ENCODE data around the gene DGLUCY. TPM values are rescaled to one million over a fixed set of nuclear protein-coding genes. Genes with fewer than 3 reads are reported as not detected.
A peak's percentile ranks its signal among the peaks of the same experiment; 100 is the strongest.

Gene DGLUCY
- total RNA-seq, 1 experiment from 2014 or later = 28.1 TPM

- Histone ChIP-seq H3K27ac (no peak overlapping the region), H3K9me3 (replicated peaks) (peaks cover 3% of the 10 kb centered on the region; the same call in 1 of the 2 replicates), H3K4me3 (no peak overlapping the region), H3K27me3 (no peaks in the 10 kb centered on the region), H3K4me1 (no peaks in the 10 kb centered on the region), H3K36me3 (no peaks in the 10 kb centered on the region)
- no peak for DNase-seq
Measured at GRCh38 chr14:91229005-91229382, 115.1 kb downstream of the DGLUCY start.

- Histone ChIP-seq H3K4me3 (no peak overlapping the region), H3K4me1 (no peaks in the 10 kb centered on the region), H3K27ac (no peak overlapping the region), H3K36me3 (no peaks in the 10 kb centered on the region), H3K9me3 (replicated peaks) (peaks cover 3% of the 10 kb centered on the region; the same call in 1 of the 2 replicates), H3K27me3 (no peaks in the 10 kb centered on the region)
- DNase-seq = no peak
Measured at GRCh38 chr14:91229743-91230200, 115.9 kb downstream of the DGLUCY start.

DNA sequence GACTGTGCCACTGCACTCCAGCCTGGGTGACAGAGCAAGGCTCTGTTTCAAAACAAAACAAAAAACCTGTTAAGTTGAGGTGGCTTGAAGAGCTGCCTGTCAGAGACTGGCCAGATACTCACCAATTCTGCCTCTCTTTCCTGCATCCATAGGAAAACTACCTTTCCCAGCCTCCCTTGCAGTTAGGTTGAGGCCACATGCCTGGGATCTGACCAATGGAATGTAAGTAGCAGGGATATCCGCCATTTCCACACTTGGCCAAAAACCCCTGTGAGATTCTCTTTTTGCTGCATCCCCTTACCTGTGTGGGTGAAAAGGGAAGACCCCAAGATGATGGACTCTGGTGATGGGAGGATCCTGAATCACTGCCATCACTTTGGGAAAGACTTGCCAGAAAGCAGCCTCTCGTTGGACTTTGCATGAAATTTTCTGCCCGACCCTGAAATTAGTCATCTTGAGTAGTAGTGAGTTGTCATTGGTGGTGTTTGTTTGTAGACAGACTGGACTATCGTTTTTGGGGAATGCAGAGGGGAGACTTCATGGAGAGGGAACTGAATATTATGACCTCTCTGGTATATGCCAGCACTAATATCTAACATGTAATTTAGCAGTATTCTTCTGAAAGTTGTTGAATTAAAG, 116.6 kb downstream of the DGLUCY start:
- H3K27me3 ChIP-seq = no peaks in the 10 kb centered on the region
- H3K27ac ChIP-seq = no peak overlapping the region
- no peaks in the 10 kb centered on the region for H3K36me3 ChIP-seq
- peaks cover 3% of the 10 kb centered on the region; the same call in 1 of the 2 replicates for H3K9me3 ChIP-seq (replicated peaks)
- peak in 1 of 2 experiments; percentile 22 for DNase-seq
- H3K4me1 ChIP-seq = no peaks in the 10 kb centered on the region
- no peak overlapping the region for H3K4me3 ChIP-seq

- Histone ChIP-seq H3K27ac (no peak overlapping the region), H3K27me3 (no peaks in the 10 kb centered on the region), H3K4me1 (no peaks in the 10 kb centered on the region), H3K4me3 (no peak overlapping the region), H3K9me3 (replicated peaks) (peaks cover 3% of the 10 kb centered on the region; the same call in 1 of the 2 replicates), H3K36me3 (no peaks in the 10 kb centered on the region)
- no peak for DNase-seq
Measured at GRCh38 chr14:91231446-91231845, 117.6 kb downstream of the DGLUCY start.

- no peaks in the 10 kb centered on the region for H3K4me1 ChIP-seq
- no peaks in the 10 kb centered on the region for H3K27me3 ChIP-seq
- no peak overlapping the region for H3K4me3 ChIP-seq
- no peak overlapping the region for H3K27ac ChIP-seq
- peaks cover 3% of the 10 kb centered on the region; the same call in 1 of the 2 replicates for H3K9me3 ChIP-seq (replicated peaks)
- no peak for DNase-seq
- H3K36me3 ChIP-seq = no peaks in the 10 kb centered on the region
Measured at GRCh38 chr14:91232052-91232451, 118.2 kb downstream of the DGLUCY start.

- no peak for DNase-seq
- Histone ChIP-seq H3K9me3 (replicated peaks) (peaks cover 3% of the 10 kb centered on the region; the same call in 1 of the 2 replicates), H3K27me3 (no peaks in the 10 kb centered on the region), H3K4me3 (no peak overlapping the region), H3K4me1 (no peaks in the 10 kb centered on the region), H3K27ac (no peak overlapping the region), H3K36me3 (no peaks in the 10 kb centered on the region)
Measured at GRCh38 chr14:91232603-91233002, 118.7 kb downstream of the DGLUCY start.

DNA sequence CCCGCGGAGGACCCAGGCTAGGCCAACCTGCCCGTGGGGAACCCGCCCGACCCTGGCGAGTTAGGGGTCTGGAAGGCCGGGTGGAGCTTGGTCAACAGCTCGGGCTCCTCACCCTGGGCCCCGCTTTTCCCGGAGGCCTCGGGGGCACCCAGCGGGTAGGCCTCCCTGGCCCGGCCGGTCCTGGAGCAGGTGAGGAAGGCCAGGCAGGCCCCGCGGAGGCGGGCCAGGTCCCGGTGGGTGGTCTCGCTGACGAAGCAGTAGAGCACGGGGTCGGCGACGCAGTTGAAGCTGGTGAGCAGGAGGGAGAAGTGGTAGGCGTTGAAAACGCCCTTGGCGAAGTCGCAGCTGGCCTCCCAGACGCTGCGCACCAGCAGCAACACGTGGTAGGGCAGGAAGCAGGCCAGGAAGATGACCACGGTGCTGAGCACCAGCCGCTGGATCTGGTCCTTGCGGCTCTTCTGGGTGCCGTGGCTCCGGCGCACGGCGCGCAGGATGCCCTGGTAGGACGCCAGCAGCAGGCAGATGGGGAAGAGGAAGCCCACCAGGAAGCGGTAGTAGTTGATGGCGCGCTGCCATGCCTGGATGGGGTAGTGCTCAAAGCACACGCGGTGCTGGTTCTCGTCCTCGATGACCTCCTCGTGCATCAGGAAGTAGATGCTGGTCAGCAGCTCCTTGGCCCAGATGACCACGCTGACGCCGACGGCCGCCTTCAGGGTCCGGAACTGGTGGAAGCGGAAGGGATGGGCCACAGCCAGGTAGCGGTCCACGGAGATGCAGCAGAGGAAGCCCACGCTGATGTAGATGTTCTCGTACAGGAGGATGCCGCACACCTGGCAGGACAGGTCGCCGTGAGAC, 120.3 kb downstream of the DGLUCY start:
- no peaks in the 10 kb centered on the region for H3K27me3 ChIP-seq
- H3K36me3 ChIP-seq = no peaks in the 10 kb centered on the region
- no peak for DNase-seq
- no peak overlapping the region for H3K4me3 ChIP-seq
- peaks cover 3% of the 10 kb centered on the region; the same call in 1 of the 2 replicates for H3K9me3 ChIP-seq (replicated peaks)
- H3K27ac ChIP-seq = no peak overlapping the region
- no peaks in the 10 kb centered on the region for H3K4me1 ChIP-seq

- DNase-seq = no peak
- Histone ChIP-seq H3K36me3 (no peaks in the 10 kb centered on the region), H3K4me3 (no peak overlapping the region), H3K27me3 (no peaks in the 10 kb centered on the region), H3K4me1 (no peaks in the 10 kb centered on the region), H3K9me3 (replicated peaks) (peaks cover 3% of the 10 kb centered on the region; the same call in 1 of the 2 replicates), H3K27ac (no peak overlapping the region)
Measured at GRCh38 chr14:91234791-91235114, 120.9 kb downstream of the DGLUCY start.

GRCh38 chr14:91235841-91236240, 122.0 kb downstream of the DGLUCY start:
- H3K9me3 ChIP-seq (replicated peaks) = peaks cover 3% of the 10 kb centered on the region; the same call in 1 of the 2 replicates
- H3K4me3 ChIP-seq = no peak overlapping the region
- no peaks in the 10 kb centered on the region for H3K36me3 ChIP-seq
- DNase-seq = no peak
- no peaks in the 10 kb centered on the region for H3K27me3 ChIP-seq
- no peaks in the 10 kb centered on the region for H3K4me1 ChIP-seq
- no peak overlapping the region for H3K27ac ChIP-seq

DNA sequence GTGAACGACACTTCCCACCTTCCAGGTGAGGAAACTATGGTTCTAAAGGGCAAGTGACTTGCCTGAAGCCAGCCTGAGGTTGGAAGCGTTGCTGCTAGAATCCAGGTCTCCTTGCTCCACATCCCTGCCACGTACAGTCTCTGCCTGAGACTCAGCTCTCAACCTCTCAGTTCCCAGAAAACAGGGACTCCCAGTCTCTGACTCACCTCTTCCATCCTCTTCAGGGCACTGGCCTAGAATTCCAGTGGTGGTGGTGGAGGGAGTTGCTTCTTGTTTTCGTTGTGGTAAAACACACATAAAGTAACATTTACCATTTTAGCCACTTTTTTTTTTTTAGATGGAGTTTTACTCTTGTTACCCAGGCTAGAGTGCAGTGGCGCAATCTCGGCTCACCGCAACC, 123.3 kb downstream of the DGLUCY start:
- no peak overlapping the region for H3K4me3 ChIP-seq
- no peaks in the 10 kb centered on the region for H3K36me3 ChIP-seq
- no peak for DNase-seq
- no peaks in the 10 kb centered on the region for H3K27me3 ChIP-seq
- no peaks in the 10 kb centered on the region for H3K9me3 ChIP-seq (replicated peaks)
- H3K4me1 ChIP-seq = no peaks in the 10 kb centered on the region
- H3K27ac ChIP-seq = no peak overlapping the region

DNA sequence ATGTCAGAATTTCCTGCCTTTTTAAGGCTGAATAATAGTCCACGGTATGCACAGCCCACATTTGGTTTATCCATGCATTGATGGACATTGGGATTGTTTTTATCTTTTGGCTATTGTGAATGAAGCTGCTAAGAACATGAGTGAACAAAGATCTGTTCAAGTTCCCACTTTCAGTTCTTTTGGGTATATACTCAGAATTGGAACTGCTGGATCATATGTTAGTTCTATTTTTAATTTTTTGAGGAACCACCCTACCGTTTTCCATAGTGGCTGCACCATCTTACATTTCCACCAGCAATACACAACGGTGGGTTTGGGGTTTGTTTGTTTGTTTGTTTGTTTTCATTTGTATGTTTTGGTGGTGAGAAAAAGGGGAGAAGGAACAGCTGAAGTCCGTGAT, 124.2 kb downstream of the DGLUCY start:
- no peak for DNase-seq
- Histone ChIP-seq H3K4me3 (no peak overlapping the region), H3K27ac (no peak overlapping the region), H3K4me1 (no peaks in the 10 kb centered on the region), H3K27me3 (no peaks in the 10 kb centered on the region), H3K36me3 (no peaks in the 10 kb centered on the region), H3K9me3 (replicated peaks) (no peaks in the 10 kb centered on the region)

DNA sequence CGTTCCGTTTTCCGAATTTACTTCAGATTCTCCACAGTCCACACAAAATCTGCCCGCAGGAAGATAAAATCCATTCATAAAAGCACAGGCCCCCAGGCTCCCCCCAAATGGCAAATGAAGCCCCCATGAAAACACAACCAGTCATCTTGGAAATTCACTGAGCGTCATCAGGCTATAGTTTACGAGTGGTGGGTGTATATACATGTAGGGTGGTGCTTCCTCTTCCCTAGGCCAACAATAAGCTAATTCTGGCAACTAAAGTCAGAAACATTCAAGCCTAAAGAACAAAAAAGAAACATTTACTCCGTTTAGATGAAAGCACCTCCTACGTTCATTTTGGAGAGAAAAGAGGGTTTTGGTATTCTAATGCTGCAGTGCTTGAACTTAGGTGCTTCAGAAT, 124.8 kb downstream of the DGLUCY start:
- Histone ChIP-seq H3K27me3 (no peaks in the 10 kb centered on the region), H3K27ac (no peak overlapping the region), H3K4me3 (no peak overlapping the region), H3K4me1 (no peaks in the 10 kb centered on the region), H3K36me3 (no peaks in the 10 kb centered on the region), H3K9me3 (replicated peaks) (no peaks in the 10 kb centered on the region)
- no peak for DNase-seq

DNA sequence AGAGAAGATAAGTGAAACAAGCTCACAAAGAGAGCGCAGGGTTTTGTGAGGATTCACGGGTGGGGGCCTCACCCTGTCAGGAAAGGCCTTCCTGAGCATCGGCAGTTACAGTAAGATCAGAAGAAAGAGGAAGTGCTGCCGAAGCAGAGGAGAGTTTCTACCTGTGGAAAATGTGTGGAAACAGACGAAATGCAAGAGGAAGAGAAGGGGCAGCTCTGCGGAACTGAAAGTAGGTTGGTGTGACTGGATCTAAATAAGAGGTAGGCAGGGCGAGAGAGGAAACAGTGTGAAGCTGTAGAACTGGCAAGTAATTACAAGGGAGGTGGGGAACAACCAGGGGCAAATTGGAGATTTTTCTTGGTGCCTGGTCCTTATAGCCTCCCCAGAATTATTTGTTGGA, 128.0 kb downstream of the DGLUCY start:
- Histone ChIP-seq H3K4me1 (0 out of 2 replicates have a peak, but pooled peaks cover 2% of the 10 kb centered on the region), H3K36me3 (no peaks in the 10 kb centered on the region), H3K9me3 (replicated peaks) (no peaks in the 10 kb centered on the region), H3K27ac (no peak overlapping the region), H3K27me3 (no peaks in the 10 kb centered on the region), H3K4me3 (no peak overlapping the region)
- DNase-seq = no peak

GRCh38 chr14:91242635-91243034, 128.8 kb downstream of the DGLUCY start:
- Histone ChIP-seq H3K36me3 (no peaks in the 10 kb centered on the region), H3K27me3 (no peaks in the 10 kb centered on the region), H3K9me3 (replicated peaks) (no peaks in the 10 kb centered on the region), H3K4me3 (no peak overlapping the region), H3K4me1 (0 out of 2 replicates have a peak, but pooled peaks cover 2% of the 10 kb centered on the region), H3K27ac (no peak overlapping the region)
- no peak for DNase-seq

DNA sequence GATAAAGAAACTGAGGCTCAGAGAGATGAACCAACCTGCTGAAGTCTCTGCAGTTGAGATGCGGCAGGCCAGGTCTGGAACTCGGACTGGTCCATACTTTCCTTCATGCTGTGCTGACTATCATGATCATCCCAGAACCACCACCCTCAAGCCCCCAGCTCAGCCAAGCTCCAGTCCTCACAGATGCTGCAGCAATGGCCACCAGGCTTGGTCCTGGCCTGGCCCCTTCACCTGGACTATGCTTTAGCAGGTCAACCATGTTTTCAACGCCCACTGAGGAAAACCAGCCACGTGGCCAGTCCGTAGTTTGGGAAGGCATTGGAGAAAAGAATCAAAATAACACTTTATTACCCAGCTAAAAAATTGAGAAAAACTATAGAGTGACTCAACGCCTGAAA, 129.2 kb downstream of the DGLUCY start:
- no peak for DNase-seq
- Histone ChIP-seq H3K27ac (no peak overlapping the region), H3K36me3 (no peaks in the 10 kb centered on the region), H3K9me3 (replicated peaks) (no peaks in the 10 kb centered on the region), H3K4me3 (no peak overlapping the region), H3K4me1 (0 out of 2 replicates have a peak, but pooled peaks cover 2% of the 10 kb centered on the region), H3K27me3 (no peaks in the 10 kb centered on the region)
